ENCODE results near the gene CACNA1H.
A peak's percentile ranks its signal among the peaks of the same experiment; 100 is the strongest.

CACNA1H gene

DNA sequence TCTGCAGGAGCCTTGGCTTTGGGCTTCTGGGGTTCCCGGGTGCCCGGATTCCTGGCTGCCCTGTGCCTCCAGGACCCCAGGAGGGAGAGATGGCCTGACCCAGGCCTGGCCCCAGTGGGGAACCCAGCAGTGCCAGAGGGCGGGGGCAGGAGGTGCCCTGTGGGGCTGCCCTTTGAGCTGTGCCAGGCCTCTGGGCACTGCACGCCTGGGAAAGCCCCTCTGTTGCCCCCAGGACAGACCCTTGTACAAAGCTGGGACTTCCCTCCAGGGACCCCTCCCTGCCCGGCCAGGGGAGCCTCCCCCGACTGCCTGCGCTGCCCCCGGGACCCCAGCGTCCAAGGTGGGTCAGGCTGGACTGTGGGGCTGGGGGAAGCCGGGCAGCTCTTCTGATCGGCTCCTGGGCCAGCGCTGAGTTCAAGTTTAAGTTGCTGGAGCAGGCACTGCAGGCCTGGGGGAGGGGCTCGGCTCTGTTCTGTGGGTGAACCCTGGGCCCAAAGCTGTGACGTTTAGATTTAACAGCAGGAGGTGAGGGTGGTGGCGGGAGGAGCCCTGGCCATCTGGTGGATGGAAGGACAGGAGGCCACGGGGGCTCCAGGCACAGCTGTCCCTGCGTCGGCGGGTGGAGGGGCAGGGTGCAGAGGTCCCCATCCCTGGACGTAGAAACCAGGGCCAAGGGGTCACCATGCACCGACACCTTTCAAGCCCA is 29.2 kb upstream of the CACNA1H start:
- DNase-seq: no peak

GRCh38 chr16:1124291-1124690 is 28.6 kb upstream of the CACNA1H start:
- DNase-seq: no peak

DNA sequence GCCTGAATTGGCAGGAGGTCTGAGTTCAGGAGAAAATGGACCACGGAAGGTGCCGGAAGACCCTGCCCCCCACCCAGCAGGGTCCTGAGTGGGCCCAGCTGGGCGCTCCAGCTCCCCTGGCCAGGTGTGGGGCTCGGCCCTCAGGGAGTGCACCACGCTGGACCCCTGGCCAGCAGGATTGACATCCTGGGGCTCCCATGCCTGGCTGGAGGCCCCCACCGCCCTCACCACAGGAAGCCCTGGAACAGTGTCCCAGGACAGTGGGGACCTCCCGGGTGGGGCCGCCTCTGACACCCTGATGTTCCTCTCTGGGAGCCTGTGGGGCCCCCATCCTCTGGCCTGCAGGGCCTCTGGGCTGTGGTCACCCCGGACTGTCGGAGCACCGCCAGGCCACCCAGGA is 28.1 kb upstream of the CACNA1H start:
- DNase-seq: no peak

DNA sequence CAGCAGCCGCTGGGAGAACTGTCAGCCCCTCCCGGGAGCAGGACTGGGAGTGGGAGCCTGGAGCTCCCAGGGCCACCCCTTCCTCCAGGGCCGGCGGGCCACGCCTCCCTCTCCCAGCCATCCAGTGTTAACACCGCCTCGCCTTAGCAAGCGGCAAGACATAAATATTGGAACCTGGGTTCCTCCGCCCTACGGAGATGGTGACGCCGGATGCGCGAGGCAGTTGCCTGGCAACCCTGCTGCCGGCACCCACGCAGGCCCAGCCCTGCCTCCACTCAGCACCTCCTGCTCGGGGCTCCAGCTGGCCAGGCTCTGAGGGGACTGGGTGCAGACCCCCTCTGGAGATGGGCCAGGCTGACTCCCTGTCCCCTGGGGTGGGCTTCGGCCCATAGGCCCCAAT is 27.4 kb upstream of the CACNA1H start:
- peak in 1 of 2 donors; percentile 7 for DNase-seq

DNA sequence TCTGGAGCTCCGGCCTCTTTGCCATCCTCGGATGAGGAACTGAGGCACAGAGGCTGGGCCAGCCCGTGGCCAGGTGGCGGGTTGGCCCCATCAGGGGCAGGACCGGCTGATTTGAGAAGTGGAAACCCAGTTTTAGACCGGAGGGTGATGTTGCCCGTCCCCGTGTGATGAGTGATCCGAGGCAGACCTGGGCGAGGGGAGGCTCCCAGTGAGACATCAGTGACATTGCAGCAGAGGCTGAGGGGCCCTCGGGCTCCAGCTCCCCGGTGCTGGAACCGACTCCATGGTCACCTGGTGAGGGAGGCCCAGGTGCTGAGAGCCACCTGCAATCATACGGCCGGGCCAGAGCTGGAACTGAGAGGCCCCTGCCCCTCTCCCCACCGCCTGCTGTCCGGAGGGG is 26.9 kb upstream of the CACNA1H start:
- DNase-seq: no peak

DNA sequence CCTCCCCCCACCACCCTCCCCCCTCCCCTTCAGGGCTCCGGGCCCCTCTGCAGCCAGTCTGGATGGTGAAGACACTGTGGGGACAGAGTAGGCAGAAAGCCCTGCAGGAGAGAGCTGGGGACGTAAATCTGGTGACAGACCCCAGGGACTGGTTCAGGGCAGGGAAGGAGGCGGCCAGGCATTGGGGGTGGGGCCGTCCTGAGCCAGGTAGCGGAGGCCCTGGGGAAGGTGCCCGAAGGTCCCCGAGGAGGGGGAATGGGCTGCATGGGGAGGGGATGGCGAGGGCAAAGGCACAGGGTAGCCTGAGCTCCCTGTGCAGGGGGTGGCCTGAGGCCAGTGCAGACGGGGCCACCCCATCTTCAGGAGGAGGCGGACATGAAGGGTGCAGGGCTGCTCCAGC is 26.3 kb upstream of the CACNA1H start:
- DNase-seq: no peak

- no peak for DNase-seq
Observed at GRCh38 chr16:1127101-1127500, 25.8 kb upstream of the CACNA1H start.

GRCh38 chr16:1127971-1128715 is 24.8 kb upstream of the CACNA1H start:
- no peak for DNase-seq

- no peak for DNase-seq
Observed at GRCh38 chr16:1129106-1129960, 23.6 kb upstream of the CACNA1H start.

- DNase-seq: no peak
Observed at GRCh38 chr16:1130382-1130781, 22.5 kb upstream of the CACNA1H start.

GRCh38 chr16:1131378-1131994 is 21.4 kb upstream of the CACNA1H start:
- DNase-seq: no peak

DNA sequence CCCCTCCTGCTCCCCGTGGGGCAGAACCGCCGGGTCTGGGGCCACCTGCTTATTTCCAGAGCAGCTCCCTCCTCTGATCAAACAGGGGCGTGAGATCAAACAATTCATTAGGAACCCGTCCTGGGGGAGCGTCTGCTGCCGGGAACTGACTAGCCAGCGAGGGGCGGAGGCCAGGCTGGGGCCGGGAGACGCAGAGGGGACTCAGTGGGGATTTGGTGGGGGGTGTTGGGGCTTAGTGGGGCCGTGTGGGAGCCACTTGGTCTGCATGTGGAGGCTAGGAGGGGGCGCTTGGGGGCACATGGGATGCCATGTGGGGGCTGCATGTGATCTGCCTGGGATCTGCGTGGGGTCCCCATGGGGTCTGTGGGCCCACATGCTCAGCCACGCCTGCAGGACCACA is 20.5 kb upstream of the CACNA1H start:
- no peak for DNase-seq

DNA sequence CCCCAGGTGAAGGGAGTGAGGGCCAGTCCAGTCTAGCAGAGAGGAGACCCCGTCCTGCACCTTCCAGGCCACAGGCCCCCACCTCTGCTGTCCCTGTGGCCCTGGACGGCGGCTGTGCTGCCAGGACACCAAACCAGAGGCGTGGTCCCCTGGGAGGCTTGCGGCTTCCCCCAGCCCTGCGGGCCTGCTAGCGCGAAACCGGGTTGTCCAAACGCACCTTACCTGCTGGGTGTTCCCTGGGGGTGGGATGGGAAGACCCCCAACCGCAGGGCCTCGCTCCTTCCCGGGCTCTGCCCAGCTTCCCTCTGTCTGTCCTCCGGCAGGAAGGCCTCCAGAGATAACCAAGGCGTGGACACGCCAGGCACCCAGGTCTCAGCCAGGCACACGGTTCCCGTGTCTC is 19.6 kb upstream of the CACNA1H start:
- no peak for DNase-seq

- DNase-seq: no peak
Observed at GRCh38 chr16:1133810-1134520, 18.9 kb upstream of the CACNA1H start.

DNA sequence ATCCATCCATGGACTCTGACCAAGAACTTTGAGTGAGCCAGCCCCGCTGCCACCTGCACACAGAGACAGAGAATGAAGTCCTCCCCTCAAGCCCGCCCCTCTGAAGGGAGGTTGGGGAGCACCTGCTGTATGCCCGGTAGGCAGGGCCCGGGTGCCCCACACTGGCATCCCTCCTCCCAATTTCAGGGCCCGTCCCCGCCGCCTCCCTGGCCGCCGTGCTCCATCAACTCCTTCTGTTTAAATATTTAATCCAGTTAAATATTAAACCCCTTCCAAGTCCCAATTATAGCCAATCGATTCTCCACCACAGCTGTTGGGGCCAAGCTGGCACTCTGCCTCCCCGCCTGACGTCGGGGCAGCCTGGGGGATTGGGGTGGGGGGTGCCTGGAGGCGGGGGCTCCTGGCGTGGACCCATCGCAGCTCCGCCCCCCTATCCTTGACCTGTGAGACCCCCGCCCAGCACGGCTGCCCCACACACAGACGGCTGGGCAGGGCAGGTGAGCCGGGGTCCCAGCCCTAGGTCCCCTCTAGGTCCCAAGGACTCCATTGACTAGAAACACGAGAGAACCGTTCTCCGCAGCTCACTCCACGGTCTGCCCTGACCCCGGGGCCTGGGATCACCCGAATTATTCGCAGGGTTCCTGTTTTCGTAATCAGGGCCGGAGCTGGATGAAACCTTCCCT is 18.0 kb upstream of the CACNA1H start:
- DNase-seq: no peak

GRCh38 chr16:1135459-1135825 is 17.5 kb upstream of the CACNA1H start:
- no peak for DNase-seq

- no peak for DNase-seq
Observed at GRCh38 chr16:1137604-1138003, 15.3 kb upstream of the CACNA1H start.

GRCh38 chr16:1140582-1141162 is 12.2 kb upstream of the CACNA1H start:
- no peak for DNase-seq

DNA sequence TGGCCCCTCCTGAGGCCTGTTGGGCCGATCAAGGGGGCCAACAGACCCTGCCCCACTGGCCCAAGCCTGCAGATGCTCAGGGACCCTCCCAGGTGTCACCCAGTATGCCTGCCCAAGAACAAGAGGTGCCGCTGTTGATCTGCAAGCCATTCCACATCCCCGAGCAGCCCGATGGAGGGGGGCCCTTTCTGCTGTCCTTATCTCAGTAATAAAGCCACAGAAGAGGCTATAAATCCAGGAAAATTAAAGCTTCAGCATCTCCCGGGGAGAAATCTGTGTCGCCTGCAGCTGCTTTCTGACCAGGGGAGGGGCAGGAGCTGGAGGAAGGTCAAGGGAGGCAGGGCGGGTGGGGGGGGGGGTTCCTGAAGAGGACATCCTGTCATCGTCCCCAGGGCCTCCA is 11.7 kb upstream of the CACNA1H start:
- DNase-seq: no peak

- no peak for DNase-seq
Observed at GRCh38 chr16:1141716-1142115, 11.2 kb upstream of the CACNA1H start.

DNA sequence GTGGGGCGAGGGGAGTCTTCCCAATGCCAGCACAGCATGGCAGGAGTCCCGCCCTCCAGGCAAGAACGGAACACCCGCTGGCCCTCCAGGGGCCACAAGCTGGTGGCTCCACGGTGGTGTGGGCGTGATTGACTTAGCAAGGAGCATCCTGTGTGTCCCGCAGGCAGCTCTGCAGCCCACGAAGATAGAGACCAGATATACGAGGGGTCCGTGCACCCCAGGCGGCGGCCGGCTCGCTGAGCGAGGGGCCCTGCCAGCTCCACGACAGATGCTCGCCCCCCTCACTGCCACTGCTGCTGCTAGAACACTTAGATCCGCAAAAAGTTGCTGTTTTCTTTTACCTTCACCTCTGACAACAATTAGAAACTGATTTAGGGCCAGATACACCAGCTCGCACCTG is 10.0 kb upstream of the CACNA1H start:
- no peak for DNase-seq

Data from CD4-positive, alpha-beta T cell treated with Interleukin-4 for 1 hour (primary cell).